A549 (cell line): ENCODE data around the gene ASXL2. TPM values are rescaled to one million over a fixed set of nuclear protein-coding genes. Genes with fewer than 3 reads are reported as not detected.

Experiments
- ATAC-seq, 2 experiments: fragments of 200-7000 bp in 1 of 2; fragments of >200 bp in 1 of 2; cut with Nextera tagmentation in 1 of 2; cut with Tn5 transposase in 1 of 2; 3 replicates each; pipeline versions ENCODE4 v1.8.0 to v1.9.1; 2018 to 2020; ENCODE audit warnings: mild to moderate bottlenecking in 1 of 2, moderate library complexity in 1 of 2
- CTCF ChIA-PET: fragments of 300-600 bp; sonication (Branson Sonifier 250); formaldehyde crosslinking; extraction: SDS; loops from one replicate; lab custom pipeline; 2021; ENCODE audit warnings: antibody characterized with exemption, inconsistent platforms; lab: Yijun Ruan, JAX
- POLR2A ChIA-PET: fragments of 350-600 bp; formaldehyde crosslinking; extraction: SDS; loops from one replicate; lab custom pipeline; 2021; ENCODE audit warnings: antibody characterized with exemption, inconsistent platforms; lab: Yijun Ruan, JAX
- DNase-seq, 2 experiments: peaks; one replicate each; pipeline versions ENCODE4 v3.0.0 to v3.0.0-alpha.2; 2011 to 2016; ENCODE audit warnings: low read depth in 1 of 2, low spot score in 1 of 2
- FAIRE-seq: peaks from 2 replicates; lab custom pipeline; 2011; peaks lifted over from hg19 to GRCh38; lab: Jason Lieb, UNC
- H3K27ac ChIP-seq, 2 experiments: fragments of >200 bp; sonication (Bioruptor Twin); formaldehyde crosslinking; 3 replicates each; pipeline ENCODE4 v1.5.1; 2016 to 2017
- H3K4me1 ChIP-seq: fragments of >200 bp; sonication (Bioruptor Twin); formaldehyde crosslinking; 3 replicates; pipeline ENCODE4 v1.6.1; 2016
- H3K4me2 ChIP-seq: fragments of >200 bp; sonication (Bioruptor Twin); formaldehyde crosslinking; 3 replicates; pipeline ENCODE4 v1.6.1; 2016
- H3K4me3 ChIP-seq: fragments of >200 bp; sonication (Bioruptor Twin); formaldehyde crosslinking; 3 replicates; pipeline ENCODE4 v1.5.1; 2016
- H3K9me3 ChIP-seq: fragments of >200 bp; sonication (Bioruptor Twin); formaldehyde crosslinking; 3 replicates; pipeline ENCODE4 v1.6.1; 2016
- BHLHE40 ChIP-seq: IDR thresholded peaks from 2 replicates; pipeline ENCODE4 v1.6.1; 2012; ENCODE audit warnings: low read depth, low read length, inconsistent platforms
- CBX2 ChIP-seq: fragments of 200-600 bp; sonication (generic); IDR thresholded peaks from 2 replicates; pipeline ENCODE4 v1.6.1; 2016; ENCODE audit warnings: low read depth, mild to moderate bottlenecking, borderline replicate concordance
- FOXS1 ChIP-seq: fragments of 250-450 bp; sonication (Bioruptor Pico); IDR thresholded peaks from 2 replicates; pipeline ENCODE4 v1.5.0; 2020; ENCODE audit warnings: mild to moderate bottlenecking, moderate library complexity
- GATA3 ChIP-seq: IDR thresholded peaks from 2 replicates; pipeline ENCODE4 v1.6.1; 2012; ENCODE audit warnings: borderline replicate concordance
- HOXB5 ChIP-seq: fragments of 250-450 bp; sonication (Bioruptor Pico); IDR thresholded peaks from 2 replicates; pipeline ENCODE4 v1.5.0; 2020; ENCODE audit warnings: mild to moderate bottlenecking, moderate library complexity
- JUNB ChIP-seq: fragments of >200 bp; sonication (Bioruptor Twin); formaldehyde crosslinking; IDR thresholded peaks from 2 replicates; pipeline ENCODE4 v1.6.1; 2016
- MAFK ChIP-seq: fragments of 450-650 bp; IDR thresholded peaks from 2 replicates; pipeline ENCODE4 v1.6.1; 2014; ENCODE audit not compliant: partially characterized antibody
- MAZ ChIP-seq: fragments of 150-350 bp; IDR thresholded peaks from 2 replicates; pipeline ENCODE4 v1.6.1; 2014; ENCODE audit warnings: antibody characterized with exemption, low read depth, low read length, borderline replicate concordance
- POLR2A ChIP-seq: IDR thresholded peaks from 2 replicates; pipeline ENCODE4 v1.6.1; 2012; ENCODE audit warnings: mild to moderate bottlenecking, low read length
- RFX5 ChIP-seq: fragments of 450-650 bp; IDR thresholded peaks from 2 replicates; pipeline ENCODE4 v1.7.1; 2014; ENCODE audit warnings: antibody characterized with exemption, mild to moderate bottlenecking, moderate library complexity
- TP53 ChIP-seq: fragments of 250-450 bp; sonication (Bioruptor Pico); IDR thresholded peaks from 2 replicates; pipeline ENCODE4 v1.5.0; 2021; ENCODE audit warnings: mild to moderate bottlenecking, moderate library complexity
- ZFP36 ChIP-seq: fragments of 450-650 bp; IDR thresholded peaks from 2 replicates; pipeline ENCODE4 v1.6.1; 2014; ENCODE audit warnings: borderline replicate concordance; ENCODE audit not compliant: partially characterized antibody
- ZNF302 ChIP-seq: fragments of 250-450 bp; sonication (Bioruptor Pico); IDR thresholded peaks from 2 replicates; pipeline ENCODE4 v1.9.0; 2021; ENCODE audit warnings: inconsistent platforms, mild to moderate bottlenecking, moderate library complexity
- WGBS: methylation state at CpG from one replicate; pipeline ENCODE4 v1.1.6; 2017; ENCODE audit errors: missing lambda C conversion rate; 5-methylcytosine and 5-hydroxymethylcytosine counted together
- polyA plus RNA-seq, 4 experiments: library from polyadenylated mRNA; depleted of rRNA in 3 of 4; stranded (reverse); fragments of >200 nt; fragmentation: RNase III in 1 of 4; extraction: RNeasy Plus Mini Kit Qiagen cat#74134 plus additional on column Dnase treatment in 1 of 4; gene quantifications; 2 replicates in 3 of 4; 3 replicates in 1 of 4; pipeline ENCODE4 v1.2.3, GENCODE V29; 2011 to 2017
- TF ChIP-seq, protein P1 (sequence below): fragments of 250-450 bp; sonication (Bioruptor Pico); IDR thresholded peaks from 2 replicates; pipeline ENCODE4 v1.5.0; 2020; ENCODE audit warnings: low read depth, mild to moderate bottlenecking, moderate library complexity
- TF ChIP-seq, protein P2 (sequence below): fragments of >200 bp; sonication (Bioruptor Twin); formaldehyde crosslinking; IDR thresholded peaks from 3 replicates; pipeline ENCODE4 v1.5.1; 2016
- TF ChIP-seq, protein P3 (sequence below): fragments of 200-600 bp; sonication (generic); IDR thresholded peaks from 2 replicates; pipeline ENCODE4 v1.6.1; 2016; ENCODE audit warnings: antibody characterized with exemption, mild to moderate bottlenecking, moderate library complexity
- TF ChIP-seq, protein P4 (sequence below): fragments of >200 bp; sonication (Bioruptor Twin); formaldehyde crosslinking; IDR thresholded peaks from 3 replicates; pipeline ENCODE4 v1.6.1; 2016
- TF ChIP-seq, protein P5 (sequence below): IDR thresholded peaks from 2 replicates; pipeline ENCODE4 v1.6.1; 2012
- TF ChIP-seq, protein P6 (sequence below): fragments of 450-650 bp; IDR thresholded peaks from 2 replicates; pipeline ENCODE4 v1.6.1; 2014; ENCODE audit warnings: antibody characterized with exemption
- TF ChIP-seq, protein P7 (sequence below): fragments of 150-350 bp; IDR thresholded peaks from 2 replicates; pipeline ENCODE4 v1.6.1; 2014; ENCODE audit warnings: low read depth, mild to moderate bottlenecking, low read length

Gene ASXL2
- polyA plus RNA-seq, 2 of the 4 experiments (the other 2 are of a cell fraction): 10.3 to 26.4 TPM

DNA sequence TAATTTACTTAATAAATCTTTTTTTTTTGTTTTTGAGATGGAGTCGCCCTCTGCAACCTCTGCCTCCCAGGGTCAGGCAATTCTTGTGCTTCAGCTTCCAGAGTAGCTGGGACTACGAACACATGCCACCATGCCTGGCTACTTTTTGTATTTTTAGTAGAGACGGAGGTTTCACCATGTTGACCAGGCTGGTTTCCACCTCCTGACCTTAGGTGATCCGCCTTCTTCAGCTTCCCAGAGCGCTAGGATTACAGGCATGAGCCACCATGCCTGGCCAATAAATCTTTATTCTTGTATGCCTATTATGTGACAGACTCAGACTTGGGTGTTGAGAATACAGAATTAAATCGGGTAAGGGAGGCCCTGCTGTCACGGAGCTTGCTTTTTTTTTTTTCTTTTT is 16.7 kb upstream of the ASXL2 start (continued):
- TF ChIP-seq, protein P1, sequence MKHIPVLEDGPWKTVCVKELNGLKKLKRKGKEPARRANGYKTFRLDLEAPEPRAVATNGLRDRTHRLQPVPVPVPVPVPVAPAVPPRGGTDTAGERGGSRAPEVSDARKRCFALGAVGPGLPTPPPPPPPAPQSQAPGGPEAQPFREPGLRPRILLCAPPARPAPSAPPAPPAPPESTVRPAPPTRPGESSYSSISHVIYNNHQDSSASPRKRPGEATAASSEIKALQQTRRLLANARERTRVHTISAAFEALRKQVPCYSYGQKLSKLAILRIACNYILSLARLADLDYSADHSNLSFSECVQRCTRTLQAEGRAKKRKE (CRISPR knock-in tag): no peak

DNA sequence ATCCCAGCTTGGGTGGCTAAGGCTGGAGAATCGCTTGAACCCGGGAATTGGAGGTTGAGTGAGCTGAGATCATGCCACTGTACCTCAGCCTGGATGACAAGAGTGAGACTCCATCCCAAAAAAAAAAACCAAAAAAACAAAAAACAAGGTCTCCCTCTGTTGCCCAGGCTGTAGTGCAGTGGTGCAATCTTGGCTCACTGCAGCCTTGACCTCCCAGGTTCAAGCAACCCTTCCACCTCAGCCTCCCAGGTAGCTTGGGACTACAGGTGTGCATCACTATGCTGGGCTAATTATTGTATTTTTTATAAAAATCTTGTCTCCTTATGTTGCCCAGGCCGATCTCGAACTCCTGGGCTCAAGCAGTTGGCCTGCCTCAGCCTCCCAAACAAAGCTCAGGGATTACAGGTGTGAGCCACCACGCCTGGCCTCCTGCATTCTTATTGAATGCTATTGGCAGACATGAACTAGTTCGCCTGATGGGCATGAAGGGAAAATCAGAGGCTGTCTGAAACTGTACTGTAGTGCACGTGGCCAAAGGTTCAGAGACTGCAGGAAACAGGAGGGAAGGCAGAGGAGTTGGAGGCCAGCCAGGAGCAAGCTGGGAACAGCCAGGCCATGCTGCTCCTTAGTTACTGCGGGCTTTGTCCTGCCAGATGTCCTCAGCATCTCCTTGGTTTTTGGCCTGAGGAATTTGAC is 16.0 kb upstream of the ASXL2 start:
- TF ChIP-seq, protein P2, sequence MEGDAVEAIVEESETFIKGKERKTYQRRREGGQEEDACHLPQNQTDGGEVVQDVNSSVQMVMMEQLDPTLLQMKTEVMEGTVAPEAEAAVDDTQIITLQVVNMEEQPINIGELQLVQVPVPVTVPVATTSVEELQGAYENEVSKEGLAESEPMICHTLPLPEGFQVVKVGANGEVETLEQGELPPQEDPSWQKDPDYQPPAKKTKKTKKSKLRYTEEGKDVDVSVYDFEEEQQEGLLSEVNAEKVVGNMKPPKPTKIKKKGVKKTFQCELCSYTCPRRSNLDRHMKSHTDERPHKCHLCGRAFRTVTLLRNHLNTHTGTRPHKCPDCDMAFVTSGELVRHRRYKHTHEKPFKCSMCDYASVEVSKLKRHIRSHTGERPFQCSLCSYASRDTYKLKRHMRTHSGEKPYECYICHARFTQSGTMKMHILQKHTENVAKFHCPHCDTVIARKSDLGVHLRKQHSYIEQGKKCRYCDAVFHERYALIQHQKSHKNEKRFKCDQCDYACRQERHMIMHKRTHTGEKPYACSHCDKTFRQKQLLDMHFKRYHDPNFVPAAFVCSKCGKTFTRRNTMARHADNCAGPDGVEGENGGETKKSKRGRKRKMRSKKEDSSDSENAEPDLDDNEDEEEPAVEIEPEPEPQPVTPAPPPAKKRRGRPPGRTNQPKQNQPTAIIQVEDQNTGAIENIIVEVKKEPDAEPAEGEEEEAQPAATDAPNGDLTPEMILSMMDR: no peak
- no peak for TF ChIP-seq MAZ
- TF ChIP-seq, protein P3, sequence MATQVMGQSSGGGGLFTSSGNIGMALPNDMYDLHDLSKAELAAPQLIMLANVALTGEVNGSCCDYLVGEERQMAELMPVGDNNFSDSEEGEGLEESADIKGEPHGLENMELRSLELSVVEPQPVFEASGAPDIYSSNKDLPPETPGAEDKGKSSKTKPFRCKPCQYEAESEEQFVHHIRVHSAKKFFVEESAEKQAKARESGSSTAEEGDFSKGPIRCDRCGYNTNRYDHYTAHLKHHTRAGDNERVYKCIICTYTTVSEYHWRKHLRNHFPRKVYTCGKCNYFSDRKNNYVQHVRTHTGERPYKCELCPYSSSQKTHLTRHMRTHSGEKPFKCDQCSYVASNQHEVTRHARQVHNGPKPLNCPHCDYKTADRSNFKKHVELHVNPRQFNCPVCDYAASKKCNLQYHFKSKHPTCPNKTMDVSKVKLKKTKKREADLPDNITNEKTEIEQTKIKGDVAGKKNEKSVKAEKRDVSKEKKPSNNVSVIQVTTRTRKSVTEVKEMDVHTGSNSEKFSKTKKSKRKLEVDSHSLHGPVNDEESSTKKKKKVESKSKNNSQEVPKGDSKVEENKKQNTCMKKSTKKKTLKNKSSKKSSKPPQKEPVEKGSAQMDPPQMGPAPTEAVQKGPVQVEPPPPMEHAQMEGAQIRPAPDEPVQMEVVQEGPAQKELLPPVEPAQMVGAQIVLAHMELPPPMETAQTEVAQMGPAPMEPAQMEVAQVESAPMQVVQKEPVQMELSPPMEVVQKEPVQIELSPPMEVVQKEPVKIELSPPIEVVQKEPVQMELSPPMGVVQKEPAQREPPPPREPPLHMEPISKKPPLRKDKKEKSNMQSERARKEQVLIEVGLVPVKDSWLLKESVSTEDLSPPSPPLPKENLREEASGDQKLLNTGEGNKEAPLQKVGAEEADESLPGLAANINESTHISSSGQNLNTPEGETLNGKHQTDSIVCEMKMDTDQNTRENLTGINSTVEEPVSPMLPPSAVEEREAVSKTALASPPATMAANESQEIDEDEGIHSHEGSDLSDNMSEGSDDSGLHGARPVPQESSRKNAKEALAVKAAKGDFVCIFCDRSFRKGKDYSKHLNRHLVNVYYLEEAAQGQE: no peak
- TF ChIP-seq, protein P4, sequence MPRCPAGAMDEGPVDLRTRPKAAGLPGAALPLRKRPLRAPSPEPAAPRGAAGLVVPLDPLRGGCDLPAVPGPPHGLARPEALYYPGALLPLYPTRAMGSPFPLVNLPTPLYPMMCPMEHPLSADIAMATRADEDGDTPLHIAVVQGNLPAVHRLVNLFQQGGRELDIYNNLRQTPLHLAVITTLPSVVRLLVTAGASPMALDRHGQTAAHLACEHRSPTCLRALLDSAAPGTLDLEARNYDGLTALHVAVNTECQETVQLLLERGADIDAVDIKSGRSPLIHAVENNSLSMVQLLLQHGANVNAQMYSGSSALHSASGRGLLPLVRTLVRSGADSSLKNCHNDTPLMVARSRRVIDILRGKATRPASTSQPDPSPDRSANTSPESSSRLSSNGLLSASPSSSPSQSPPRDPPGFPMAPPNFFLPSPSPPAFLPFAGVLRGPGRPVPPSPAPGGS: no peak
- TF ChIP-seq TP53 (CRISPR knock-in tag): no peak
- no peak for TF ChIP-seq BHLHE40
- TF ChIP-seq JUNB: no peak
- no peak for TF ChIP-seq HOXB5 (CRISPR knock-in tag)
- no peak for TF ChIP-seq GATA3
- TF ChIP-seq ZFP36: no peak
- TF ChIP-seq POLR2A: no peak
- no peak for TF ChIP-seq FOXS1 (CRISPR knock-in tag)
- TF ChIP-seq CBX2: no peak
- no peak for TF ChIP-seq RFX5
- no peak for TF ChIP-seq ZNF302 (CRISPR knock-in tag)
- TF ChIP-seq, protein P5, sequence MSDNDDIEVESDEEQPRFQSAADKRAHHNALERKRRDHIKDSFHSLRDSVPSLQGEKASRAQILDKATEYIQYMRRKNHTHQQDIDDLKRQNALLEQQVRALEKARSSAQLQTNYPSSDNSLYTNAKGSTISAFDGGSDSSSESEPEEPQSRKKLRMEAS: no peak
- TF ChIP-seq, protein P6, sequence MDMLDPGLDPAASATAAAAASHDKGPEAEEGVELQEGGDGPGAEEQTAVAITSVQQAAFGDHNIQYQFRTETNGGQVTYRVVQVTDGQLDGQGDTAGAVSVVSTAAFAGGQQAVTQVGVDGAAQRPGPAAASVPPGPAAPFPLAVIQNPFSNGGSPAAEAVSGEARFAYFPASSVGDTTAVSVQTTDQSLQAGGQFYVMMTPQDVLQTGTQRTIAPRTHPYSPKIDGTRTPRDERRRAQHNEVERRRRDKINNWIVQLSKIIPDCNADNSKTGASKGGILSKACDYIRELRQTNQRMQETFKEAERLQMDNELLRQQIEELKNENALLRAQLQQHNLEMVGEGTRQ: no peak
- TF ChIP-seq MAFK: no peak
- TF ChIP-seq, protein P7, sequence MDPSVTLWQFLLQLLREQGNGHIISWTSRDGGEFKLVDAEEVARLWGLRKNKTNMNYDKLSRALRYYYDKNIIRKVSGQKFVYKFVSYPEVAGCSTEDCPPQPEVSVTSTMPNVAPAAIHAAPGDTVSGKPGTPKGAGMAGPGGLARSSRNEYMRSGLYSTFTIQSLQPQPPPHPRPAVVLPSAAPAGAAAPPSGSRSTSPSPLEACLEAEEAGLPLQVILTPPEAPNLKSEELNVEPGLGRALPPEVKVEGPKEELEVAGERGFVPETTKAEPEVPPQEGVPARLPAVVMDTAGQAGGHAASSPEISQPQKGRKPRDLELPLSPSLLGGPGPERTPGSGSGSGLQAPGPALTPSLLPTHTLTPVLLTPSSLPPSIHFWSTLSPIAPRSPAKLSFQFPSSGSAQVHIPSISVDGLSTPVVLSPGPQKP: no peak
- TF ChIP-seq, all 56 proteins: peak for 0
- FAIRE-seq: no peak
- Histone ChIP-seq H3K27ac (no peak overlapping the region), H3K4me2 (no peak overlapping the region), H3K9me3 (no peaks in the 10 kb centered on the region), H3K4me3 (no peak overlapping the region), H3K4me1 (no peaks in the 10 kb centered on the region)
- WGBS: 73% methylated on average over 8 of the region's 8 CpGs
- DNase-seq: no peak
- ChIA-PET CTCF (interaction anchor here (0.6 to 1.9 kb wide), 3 partner anchors 10 to 57 kb away, joined by 4 to 7 read pairs (median 4); partner anchors contain the start of gene ASXL2), POLR2A (interaction anchor here (0.6 kb wide), 1 partner anchor 677 kb away, joined by 5 read pairs; no protein-coding TSS in a partner anchor)
- ATAC-seq: peak in 1 of 2 experiments; percentile 46; a peak in 3 of 6 replicates
